GM18511 (cell line): ENCODE data around the gene ENTR1.

Experiments used
- ATAC-seq: cut with Tn5 transposase; IDR thresholded peaks from one replicate; pipeline ENCODE4 v1.9.1; 2021; ENCODE audit warnings: mild to moderate bottlenecking, moderate library complexity; ENCODE audit not compliant: unreplicated experiment

ENTR1 gene

DNA sequence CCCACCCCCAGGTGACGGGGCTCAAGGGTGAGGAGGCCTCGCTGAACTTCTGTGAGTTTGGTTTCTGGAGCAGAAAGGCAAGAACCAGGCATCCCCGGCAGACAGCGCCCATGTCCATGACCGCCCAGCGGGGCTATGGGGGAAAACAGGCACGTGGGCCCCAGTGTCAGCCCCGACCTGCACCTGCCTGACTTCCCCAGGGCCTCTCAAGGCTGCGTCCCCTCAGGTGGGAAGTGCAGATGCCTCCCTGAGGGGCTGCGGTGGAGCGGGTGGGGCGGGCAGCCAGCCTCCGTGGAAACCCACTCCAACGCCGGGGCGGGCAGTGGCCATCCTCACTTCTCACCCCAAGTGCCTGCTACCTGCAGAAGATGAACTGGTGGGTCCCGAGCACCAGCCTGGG is 30.0 kb downstream of the ENTR1 start:
- no peak for ATAC-seq

DNA sequence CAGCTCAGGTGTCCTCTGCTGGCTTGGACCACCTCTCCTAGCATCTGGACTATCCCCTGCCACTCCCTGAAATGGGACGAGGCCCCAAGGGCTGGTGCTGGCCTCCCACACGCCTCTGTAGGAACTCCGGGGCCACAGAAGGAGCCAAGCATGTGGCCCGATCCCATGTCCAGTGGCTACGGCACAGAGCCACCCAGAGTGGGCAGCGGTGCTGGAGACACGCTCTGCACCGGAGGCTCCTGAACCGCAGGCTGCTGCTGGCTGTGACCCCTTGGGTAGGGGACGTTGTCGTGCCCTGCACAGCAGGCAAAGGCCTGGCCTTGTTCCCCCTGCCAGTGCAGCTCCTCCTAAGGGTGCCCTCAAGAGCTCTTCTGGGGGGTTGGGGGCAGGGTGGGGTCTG is 30.5 kb downstream of the ENTR1 start:
- ATAC-seq, result no peak

DNA sequence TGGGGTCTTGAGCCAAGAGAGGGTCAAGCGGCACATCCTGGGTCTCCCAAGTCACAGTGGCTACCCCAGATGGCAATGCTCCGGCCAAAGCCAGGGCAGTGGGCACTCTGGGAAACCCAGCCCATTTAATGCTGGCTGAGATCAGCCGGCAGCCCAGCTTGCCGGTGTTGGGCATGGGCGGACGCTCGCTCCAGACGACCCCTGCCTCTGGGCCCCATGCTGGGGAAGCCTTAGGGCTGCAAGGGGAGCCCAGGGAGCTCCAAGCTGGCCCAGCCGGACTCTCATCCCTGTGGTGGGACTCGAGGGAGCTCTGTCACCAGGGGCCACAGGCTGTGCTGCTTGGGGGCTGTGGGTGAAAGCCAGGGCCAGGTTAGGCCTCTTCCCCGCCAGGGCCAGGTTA is 31.0 kb downstream of the ENTR1 start:
- no peak for ATAC-seq

DNA sequence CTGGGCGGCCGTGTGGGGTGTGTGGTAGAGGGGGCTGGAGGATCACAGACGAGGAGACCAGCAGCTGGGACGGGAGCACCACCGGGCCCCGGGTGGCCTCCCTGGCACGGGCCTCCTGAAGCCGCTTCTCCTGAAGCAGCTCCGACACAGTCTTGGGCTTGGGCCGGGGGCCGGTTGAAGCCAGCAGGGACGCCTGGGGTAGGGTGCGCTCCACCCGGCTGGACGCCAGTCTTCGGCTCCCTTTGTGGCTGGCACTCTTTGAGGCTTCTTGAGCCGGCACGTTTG is 31.5 kb downstream of the ENTR1 start:
- ATAC-seq, result no peak

DNA sequence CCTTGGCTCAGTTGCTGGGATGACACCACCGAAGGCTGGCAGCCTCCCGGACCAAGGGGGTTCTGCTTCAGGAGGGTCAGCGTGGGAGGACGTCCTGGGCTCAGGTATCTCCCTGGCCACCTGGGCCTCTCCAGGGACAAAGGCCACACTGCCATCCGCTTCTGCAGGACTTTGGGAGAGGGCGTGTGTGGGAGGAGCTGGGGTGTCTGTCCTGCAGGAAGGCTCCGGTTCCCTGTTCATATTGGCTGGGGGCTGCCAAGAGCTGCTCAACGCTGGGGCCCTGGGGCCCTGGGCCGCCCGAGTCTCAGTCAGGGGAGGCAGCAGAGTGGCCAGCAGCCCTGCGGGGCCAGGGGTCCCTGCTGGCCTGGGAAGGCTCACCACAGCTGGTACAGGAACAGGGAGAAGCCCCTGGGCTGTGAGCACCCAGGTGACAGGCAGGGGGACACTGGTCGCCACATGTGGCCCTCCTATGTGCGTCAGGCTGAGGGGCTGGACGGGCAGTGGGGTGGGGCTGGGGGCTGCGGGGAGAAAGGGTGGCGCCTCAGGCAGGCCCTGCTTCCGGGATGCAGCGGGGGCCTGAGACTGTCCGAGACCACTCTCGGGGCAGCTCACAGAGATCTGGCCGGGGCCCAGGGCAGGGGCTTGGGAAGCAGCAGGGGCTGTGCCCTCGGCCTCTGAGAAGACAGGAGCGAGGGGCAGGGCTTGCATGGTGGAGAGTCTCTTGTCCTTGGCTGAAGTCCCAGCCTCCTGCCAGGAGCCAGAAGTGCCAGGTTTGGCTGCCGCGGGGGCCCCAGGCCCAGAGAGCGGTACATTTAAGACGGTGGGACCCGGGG is 32.0 kb downstream of the ENTR1 start:
- no peak for ATAC-seq

DNA sequence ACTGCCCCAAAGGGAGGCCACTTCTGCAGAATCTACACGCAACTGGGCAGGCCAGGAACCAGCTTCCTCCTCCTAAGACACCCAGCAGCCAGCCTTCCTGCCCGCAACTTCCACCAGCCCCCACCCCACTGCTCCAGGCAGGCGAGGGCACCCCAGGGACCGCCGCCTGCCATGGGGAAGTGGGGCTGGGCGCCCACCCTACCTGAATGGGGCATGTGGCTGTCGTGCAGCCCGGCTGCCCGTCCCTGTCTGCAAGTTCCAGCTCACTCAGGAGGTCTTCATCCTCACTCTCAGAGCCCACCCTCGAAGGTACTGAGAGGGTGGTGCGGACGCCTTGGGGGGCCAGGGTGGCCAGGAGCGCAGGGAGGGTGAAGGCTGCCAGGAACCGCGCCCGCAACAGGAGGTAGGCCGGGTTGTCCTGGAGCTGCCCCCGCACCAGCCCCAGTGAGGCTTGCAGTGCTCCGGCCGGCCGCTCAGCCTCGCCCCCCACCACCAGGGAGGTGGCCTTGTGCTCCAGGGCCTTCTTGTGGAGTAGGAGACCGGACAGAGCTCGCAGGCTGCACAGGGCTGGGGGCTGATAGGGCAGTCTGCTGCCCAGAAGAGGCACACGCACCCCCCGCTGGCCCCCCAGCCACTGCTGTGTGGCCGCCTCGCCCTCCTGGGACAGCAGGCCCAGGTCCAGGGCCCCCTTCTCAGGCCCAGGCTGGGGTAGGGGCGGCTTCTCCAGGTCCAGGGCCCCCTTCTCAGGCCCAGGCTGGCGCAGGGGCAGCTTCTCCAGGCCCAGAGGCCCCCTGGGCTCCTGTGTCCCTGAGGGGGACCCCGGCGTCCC is 32.9 kb downstream of the ENTR1 start:
- ATAC-seq, result no peak

DNA sequence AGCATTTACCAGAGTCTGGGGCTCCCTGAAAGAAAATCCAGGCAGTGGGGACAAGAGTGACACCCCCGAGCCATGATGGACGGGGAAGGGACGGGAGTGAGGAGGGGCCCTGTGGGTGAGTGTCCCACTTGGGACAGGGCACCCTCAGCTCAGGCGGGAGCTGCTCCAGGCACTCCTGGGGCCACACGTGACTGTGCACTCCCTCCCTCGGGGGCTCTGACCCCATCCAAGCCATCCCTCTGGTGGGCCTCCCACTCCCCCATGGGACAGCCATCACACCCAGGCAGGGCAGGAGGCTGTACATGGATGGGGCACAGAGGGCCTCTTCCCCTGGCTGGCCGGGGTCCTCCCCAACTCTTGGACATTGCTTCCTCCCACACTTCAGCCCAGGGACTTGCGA is 34.0 kb downstream of the ENTR1 start:
- no peak for ATAC-seq

DNA sequence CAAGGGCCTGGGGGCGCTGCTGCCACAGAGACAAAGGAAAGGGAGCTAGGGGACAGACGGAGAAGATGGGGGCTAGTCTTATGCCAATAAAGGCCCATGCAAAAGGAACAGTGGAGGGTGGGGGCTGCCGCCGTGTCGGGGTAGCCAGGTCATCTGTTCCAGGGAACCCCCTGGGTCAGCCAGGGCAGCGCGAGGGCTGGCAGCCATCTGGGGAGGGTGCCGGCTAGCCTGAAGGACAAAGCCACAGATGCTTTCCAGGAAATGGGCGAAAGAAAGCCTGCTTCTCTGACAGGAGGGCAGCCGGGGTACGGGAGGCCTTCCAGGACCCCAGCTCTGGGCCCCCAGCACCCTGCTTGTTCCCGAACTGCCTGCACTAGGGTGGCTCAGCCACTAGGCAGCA is 35.3 kb downstream of the ENTR1 start:
- no peak for ATAC-seq

DNA sequence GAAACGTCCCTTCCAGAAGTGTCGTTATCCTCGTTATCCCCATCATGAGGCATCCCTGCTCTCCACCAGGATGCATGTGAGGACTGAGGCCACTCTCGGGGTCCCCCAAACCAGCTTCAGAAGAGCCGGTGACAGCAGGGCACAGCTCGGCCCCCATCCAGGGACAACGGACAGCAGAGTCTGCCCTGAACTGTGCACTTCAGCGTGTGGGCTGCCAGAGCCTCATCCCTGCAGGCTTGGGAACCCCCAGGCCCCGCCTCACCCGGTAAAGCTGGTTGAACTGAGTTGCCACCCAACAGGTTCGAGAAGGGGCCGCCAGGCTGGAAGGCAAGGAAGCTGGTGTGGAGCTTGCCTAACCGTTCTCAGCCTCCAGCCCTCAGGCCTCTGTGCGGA is 36.2 kb downstream of the ENTR1 start:
- no peak for ATAC-seq

DNA sequence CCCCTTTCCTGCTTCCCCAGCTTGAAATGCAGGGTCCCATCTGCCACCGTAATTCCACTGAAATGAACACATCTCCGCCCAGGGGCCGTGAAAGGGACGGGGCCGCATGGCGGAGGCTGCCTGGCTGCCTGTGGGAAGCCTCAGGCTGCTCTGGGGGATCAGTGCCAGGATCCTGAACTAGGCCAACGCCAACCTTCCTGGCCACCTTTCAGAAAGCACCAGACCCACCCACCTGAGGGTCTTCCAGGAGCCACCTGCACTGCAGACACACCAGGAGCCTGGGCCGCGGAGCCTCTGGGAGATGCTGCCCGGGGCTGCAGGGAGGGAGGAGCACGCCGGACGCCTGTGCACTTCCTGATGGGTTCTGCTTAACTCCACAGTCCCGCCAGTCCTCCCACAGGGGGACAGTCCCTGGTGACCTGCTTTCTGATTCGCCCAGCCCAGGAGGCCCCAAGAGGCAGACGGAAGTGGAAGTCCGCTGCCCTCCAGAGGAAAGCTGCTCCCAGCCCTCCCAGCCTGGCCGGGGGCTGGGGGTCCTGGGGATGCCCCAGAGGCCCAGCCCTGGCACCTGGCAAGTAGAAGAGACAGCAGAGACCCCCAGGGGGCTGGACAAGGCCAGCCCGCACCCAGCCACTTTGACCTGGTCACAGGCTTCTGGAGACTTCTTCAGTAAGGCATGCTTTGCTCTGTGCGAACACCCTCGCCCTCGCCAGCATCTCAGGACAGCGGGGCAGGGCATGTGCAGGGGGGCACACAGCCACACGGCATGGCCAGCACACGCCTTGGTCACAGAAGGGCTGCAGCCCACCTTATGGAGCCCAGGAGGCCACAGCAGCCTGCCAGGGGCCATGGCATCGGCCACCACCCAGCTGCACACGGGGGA is 36.9 kb downstream of the ENTR1 start, which contains the start of gene CARD9:
CARD9 (minus strand) TSS at position 370 of the 883 bp plus-strand sequence. CDS start 1,591 bp downstream, outside the sequence.
- no peak for ATAC-seq

DNA sequence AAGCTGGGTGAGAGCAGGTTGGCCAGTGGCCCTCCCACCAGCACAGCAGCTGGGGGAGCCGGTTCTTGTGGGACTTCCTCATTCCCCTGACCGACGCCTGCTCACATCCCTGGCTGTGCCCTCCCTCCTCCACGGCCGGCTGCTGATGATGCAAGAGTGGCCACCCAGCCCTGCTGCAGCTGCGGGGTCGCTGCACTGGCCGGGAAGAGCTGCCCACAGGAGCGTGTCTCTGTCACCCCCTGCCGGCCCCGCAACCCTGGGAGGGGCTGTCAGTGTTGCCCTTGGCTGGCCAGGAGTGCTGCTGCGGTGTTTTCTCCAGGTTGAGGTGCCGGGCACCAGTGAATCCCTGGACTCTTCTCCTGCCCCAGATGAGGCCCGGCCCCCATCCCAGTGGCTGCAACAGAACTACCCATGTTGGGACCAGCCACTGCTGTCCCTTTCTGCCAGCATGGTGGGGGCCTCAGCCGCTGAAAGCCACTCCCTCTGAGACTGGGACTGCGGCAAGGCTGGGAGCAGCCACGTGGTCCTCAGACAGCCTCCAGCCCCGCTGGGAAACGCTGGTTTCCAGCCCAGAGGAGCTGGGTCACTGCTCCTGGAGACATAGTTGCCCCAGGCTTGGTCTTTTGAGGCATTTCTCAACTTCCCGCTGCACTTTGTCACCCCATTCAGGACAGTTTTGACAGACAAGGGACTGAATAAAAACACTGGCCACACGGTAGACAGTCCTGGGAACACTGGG is 37.7 kb downstream of the ENTR1 start:
- no peak for ATAC-seq

DNA sequence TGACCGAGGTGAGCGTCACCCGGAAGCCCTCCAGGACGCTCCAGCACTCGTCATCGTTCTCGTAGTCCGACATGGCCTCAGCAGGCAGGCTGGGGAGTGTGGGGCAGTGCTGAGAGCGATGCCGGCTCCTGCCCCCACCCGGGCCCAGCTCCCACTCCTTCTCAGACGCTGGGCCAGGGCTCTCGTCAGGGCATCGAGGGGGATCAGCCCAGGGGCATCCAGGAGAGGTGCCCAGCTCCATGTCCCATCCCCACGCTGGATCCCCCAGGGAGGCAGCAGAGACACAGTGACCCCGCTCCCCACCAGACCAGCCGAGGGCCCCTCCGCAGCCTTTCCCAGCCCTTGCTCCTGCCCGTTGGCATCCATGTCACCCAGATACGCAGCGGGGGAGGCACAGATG is 38.4 kb downstream of the ENTR1 start:
- no peak for ATAC-seq

DNA sequence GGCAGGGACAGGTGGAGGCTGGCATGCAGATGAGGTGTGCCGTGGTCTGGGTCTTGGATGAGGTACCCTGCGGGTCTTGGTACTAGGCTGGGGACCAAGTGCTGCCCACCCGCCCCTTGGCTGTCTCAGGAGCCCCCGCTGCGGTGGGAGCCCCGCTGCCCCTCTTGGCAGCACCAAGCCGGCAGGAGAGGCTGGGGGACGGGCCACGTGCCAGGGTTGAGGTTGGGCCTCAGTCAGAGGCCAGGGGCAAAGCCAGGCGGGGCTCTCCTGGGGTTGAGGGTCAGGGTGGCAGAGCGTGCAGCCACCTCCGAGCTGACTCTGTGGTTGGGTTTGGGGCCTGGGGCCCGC is 38.9 kb downstream of the ENTR1 start:
- ATAC-seq, result no peak

DNA sequence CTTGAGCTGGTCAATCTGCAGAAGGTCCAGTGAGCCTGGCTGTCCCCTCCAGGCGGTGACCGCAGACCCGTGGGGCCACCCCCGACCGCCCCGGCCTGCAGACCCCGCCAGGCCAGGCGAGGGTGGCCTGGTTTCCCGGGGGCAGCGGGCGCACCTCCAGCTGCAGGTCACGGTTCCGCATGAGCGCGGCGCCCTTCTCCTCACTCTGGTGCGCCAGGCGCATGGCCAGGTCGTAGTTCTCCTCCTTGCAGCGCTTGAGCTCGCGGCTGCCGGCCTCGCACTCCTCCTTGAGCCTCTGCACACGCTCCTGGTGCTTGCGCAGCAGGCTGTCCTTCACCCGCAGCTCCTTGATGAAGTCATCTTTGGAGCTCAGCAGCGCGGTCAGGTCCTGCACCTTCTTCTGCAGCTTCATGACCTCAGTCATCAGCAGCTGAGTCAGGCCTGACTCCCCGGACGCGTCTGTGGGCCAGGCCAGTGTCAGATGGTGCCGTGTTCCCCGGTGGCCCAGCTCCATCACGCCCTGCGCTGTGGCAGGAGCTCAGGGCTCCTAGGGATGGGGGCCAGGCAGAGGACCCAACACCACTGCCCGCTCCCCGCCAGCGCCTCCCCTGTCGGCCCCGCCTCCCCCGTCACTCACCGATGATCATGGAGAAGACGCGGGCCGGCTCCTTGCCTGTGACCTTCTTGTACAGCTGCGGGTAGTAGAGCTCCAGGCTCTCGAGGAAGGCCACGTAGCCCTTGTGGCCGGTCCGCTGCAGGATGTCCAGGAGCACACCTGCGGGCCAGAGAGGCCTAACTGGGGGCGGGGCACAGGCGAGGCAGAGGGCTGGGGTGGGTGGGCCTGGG is 39.5 kb downstream of the ENTR1 start:
- ATAC-seq, result no peak

DNA sequence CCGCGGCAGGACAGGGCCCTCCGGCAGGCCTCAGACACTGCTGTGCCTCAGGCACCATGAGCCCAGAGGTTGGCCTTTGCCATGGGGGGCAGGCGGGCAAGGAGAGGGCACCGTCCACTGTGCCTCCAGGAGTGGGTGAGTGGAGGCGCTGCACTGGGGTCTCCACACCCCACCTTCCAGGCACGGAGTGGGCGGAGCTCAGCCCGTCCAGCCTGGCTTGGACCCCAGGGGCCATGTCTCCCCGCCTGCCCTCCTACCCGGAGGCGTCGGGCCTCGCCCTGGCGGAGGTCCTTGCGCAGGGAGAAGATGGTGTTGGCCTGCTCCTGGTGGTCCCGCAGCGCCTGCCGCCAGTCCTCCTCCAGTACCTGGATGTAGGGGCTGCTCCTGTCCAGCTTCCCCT is 40.4 kb downstream of the ENTR1 start:
- ATAC-seq, result no peak

DNA sequence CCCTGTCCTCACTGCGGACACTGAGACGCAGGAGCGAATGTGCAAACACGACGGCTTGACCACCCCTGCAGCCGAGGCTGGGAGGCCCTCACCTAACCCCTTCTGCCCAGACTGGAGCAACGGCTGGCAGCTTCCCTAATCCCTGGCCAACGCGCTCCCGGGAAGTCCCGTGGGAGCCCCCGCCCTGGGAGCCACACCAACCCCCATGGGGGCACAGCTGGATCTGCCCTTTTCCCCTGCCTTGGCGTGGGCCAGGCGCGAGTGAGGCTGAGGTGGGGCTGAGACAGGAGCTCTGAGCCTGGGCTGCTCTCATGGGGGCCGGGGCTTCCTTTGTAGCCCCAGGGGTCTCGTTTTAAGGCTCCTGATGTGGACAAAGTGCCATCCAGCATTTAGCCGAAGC is 42.2 kb downstream of the ENTR1 start:
- ATAC-seq, result no peak

DNA sequence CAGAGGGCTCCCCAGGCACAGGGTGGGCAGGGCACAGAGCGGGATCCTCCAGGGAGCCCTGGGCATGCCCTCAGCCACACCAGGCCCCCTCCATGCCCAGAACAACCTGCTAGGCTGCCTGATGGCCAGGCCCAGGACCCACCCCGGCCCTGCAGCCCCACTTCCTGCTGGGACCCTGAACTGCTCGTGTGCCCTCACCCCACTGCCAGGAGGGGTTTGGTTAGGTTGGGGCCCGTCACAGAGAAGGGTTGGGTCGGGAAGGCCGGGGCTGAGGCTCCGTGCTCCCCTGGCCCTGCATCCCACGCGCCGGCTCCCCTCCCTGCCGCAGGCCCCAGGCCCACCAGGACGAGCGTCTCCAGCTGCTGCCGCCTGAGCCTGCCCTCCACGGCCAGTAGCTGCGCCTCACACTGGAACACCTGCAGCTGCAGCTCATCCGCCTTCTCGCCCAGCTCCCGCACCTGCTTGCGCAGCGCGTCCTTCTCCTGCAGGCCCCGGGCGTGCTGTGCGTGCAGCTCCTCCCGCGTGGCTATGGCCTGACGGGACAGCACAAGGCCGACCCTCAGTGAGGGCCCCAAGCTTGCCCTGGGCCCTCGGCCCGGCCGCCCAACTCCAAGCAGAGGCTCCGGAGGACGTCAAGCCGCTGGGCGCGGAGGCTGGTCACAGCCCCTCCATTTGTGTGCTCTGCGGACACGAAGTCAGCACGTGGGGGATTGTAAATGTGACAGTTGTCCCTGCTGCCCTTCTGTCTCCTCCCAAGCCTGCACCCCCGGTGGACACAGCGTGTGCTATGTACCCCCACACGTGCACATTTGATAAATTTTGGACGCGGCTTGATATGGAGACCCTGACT is 42.9 kb downstream of the ENTR1 start:
- ATAC-seq, result no peak

DNA sequence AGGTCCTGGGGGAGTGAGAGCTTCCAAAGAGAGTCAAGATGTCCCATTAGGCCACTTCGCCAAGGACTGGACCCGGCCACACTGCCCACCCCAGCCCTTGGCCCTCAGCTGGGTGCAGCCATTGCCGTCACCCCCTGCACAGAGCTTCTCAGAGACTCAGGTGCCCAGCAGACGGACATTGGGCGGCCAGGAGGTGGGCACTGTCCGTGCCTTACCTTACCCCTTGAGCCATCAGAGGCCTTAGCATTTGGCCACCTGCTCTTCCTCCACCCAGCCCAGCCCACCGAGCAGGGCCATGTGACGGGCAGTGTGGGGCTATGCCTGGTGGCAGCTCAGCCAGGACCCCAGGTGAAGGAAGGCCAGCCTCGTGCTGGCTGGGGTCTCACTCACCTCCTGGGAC is 43.6 kb downstream of the ENTR1 start:
- no peak for ATAC-seq

DNA sequence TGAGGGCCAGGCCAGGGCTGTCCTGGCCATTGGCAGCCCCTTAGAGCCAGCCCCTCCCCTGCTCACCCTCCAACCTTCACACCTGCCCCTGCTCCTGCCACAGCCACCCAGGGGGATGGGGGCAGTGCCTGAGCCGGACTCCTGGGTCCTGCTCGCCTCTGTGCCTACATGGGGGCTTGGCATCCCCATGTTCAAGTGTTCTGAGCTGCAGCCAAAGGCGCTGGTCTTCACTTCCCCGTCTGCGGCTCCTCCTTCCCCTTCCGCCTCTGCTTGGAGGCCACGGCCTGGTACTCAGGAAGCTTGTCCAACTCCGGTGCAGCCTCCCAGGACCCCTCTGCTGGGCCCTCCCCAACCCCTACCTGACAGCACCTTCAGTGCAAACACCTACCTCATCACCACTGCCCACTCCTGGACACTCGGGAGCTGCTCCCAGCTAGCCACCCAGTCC is 44.6 kb downstream of the ENTR1 start:
- no peak for ATAC-seq
